OCI-LY3 (cell line): ENCODE results near the gene ACTN3.

Source experiments
- CTCF ChIP-seq: fragments of 200-600, 300-600 bp; sonication (generic); IDR thresholded peaks from 2 replicates; pipeline ENCODE4 v1.5.1; 2014; ENCODE audit warnings: antibody characterized with exemption, low read length, low read depth
- EZH2phosphoT487 ChIP-seq: fragments of 200-600 bp; shearing (Covaris generic); IDR thresholded peaks from 2 replicates; pipeline ENCODE4 v1.6.1; 2018; ENCODE audit warnings: antibody characterized with exemption, mixed run types, low read depth

DNA sequence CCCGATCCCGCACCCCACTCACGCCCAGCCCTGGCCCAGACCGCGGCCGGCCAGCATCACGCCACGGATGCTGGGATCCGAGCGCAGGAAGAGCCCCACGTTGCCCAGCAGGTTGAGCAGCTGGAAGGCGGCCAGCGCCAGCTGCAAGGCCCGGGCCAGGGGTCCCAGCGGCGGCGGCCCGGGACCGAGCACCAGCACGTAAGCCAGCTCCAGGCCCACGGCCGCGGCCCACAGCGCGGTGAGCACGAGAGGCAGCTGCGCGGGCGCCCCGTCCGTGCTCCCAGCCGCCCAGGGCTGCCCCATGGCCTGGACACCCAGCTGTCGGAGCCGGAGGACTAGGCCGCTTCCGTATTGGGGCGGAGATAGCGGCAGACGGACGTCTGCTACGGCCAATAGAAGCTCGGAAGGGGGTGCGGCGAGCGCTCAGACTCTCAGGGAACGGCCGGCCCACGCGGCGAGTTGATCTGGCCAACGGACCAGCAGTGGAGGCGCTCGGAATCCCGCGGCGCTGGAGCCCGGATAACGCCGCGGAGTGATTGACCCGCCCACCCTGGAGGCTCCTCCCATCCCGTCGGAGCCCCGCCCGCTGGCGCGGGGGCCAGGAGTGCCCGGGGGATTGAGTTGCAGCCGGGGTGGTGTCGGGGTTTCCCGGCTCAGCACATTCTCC, 869 bp upstream of the ACTN3 start, which contains the start of gene ZDHHC24:
- TF ChIP-seq CTCF (no peak), EZH2phosphoT487 (no peak)
